RWPE1 (cell line): ENCODE measurements around the gene BACH2.

ENCODE experiments used
- CTCF ChIA-PET: fragments of 350-600 bp; sonication (Branson Sonifier 250); formaldehyde crosslinking; extraction: SDS; loops from one replicate; lab custom pipeline; 2021; lab: Yijun Ruan, JAX
- POLR2A ChIA-PET: fragments of 400-600 bp; formaldehyde crosslinking; extraction: SDS; loops from one replicate; lab custom pipeline; 2020; ENCODE audit warnings: antibody characterized with exemption; ENCODE audit not compliant: low non-redundant PET; lab: Yijun Ruan, JAX
- DNase-seq: peaks from one replicate; pipeline ENCODE4 v3.0.0; 2012; ENCODE audit warnings: low spot score
- H3K27ac ChIP-seq: fragments of 450-650 bp; 2 replicates; pipeline ENCODE4 v1.5.1; 2017
- TF ChIP-seq, protein P1 (sequence below): fragments of 450-650 bp; conservative IDR thresholded peaks from 2 replicates; pipeline ENCODE4 v1.5.1; 2017; ENCODE audit warnings: low read depth, mild to moderate bottlenecking

Gene BACH2

DNA sequence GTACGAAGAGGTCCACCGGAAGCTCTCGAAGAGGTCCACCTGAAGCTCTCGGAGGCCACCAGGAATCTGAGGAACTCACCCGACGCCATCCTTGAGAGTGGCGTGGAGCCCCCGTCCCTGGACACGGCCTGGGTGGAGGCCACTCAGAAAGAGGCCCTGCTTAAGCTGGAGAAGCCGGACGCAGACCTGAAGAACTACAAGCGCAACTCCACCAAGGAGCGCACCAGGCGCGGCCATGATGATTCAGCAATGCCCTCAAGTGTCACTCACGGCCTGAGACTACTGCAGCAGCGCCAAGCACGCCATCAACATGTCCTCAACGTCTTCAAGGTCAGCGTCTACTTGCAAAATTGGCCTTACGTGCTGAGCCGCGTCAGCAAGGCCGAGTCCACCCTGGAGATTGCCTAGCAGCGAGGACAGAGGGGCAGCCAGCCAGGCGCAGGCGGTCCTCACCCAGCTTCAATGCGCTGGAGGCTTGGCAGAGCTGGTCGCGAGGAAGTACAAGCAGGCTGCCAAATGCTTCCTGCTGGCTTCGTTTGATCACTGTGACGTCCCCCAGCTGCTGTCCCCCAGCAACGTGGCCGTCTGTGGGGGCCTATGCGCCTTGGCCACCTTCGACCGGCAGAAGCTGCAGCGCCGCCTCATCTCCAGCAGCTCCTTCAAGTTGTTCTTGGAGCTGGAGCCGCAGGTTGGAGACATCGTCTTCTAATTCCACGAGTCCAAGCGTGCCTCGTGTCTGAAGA lies 410.1 kb downstream of the BACH2 start:
- ChIA-PET POLR2A (no interaction called here), CTCF (no interaction called here)
- no peak overlapping the region for H3K27ac ChIP-seq
- no peak for DNase-seq
- TF ChIP-seq, protein P1, sequence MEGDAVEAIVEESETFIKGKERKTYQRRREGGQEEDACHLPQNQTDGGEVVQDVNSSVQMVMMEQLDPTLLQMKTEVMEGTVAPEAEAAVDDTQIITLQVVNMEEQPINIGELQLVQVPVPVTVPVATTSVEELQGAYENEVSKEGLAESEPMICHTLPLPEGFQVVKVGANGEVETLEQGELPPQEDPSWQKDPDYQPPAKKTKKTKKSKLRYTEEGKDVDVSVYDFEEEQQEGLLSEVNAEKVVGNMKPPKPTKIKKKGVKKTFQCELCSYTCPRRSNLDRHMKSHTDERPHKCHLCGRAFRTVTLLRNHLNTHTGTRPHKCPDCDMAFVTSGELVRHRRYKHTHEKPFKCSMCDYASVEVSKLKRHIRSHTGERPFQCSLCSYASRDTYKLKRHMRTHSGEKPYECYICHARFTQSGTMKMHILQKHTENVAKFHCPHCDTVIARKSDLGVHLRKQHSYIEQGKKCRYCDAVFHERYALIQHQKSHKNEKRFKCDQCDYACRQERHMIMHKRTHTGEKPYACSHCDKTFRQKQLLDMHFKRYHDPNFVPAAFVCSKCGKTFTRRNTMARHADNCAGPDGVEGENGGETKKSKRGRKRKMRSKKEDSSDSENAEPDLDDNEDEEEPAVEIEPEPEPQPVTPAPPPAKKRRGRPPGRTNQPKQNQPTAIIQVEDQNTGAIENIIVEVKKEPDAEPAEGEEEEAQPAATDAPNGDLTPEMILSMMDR: no peak
